Measurements from ENCODE around the gene USP5.
"Not testable (repeated sequence)": the region's sequence is repeated elsewhere in the genome, so short reads cannot be mapped to it uniquely, and the experiment has no call there.

The USP5 gene

GRCh38 chr12:6889775-6890573, 38.0 kb downstream of the USP5 start:
- not testable (repeated sequence) for H3K36me3 ChIP-seq (ENCODE audit: insufficient read depth, low read length); H3K9me3 ChIP-seq (ENCODE audit: control insufficient read depth, insufficient read depth, low read length)
- peak overlapping the region; percentile 25 for H3K9ac ChIP-seq (ENCODE audit: low read depth, low read length)
- H3K4me1 ChIP-seq (ENCODE audit: insufficient read depth, low read length): peaks cover 24% of the 10 kb centered on the region

GRCh38 chr12:6890789-6891645, 39.1 kb downstream of the USP5 start:
- Histone ChIP-seq H3K36me3 (ENCODE audit: insufficient read depth, low read length) (0 out of 2 replicates have a peak, but pooled peaks cover 2% of the 10 kb centered on the region), H3K9ac (ENCODE audit: low read depth, low read length) (peak overlapping the region; percentile 47), H3K4me1 (ENCODE audit: insufficient read depth, low read length) (peaks cover 22% of the 10 kb centered on the region), H3K9me3 (ENCODE audit: control insufficient read depth, insufficient read depth, low read length) (no peaks in the 10 kb centered on the region)

- H3K9ac ChIP-seq (ENCODE audit: low read depth, low read length): peak overlapping the region; percentile 47
- H3K36me3 ChIP-seq (ENCODE audit: insufficient read depth, low read length): 0 out of 2 replicates have a peak, but pooled peaks cover 2% of the 10 kb centered on the region
- peaks cover 22% of the 10 kb centered on the region for H3K4me1 ChIP-seq (ENCODE audit: insufficient read depth, low read length)
- no peaks in the 10 kb centered on the region for H3K9me3 ChIP-seq (ENCODE audit: control insufficient read depth, insufficient read depth, low read length)
Observed at GRCh38 chr12:6891646-6892001, 39.7 kb downstream of the USP5 start.

- H3K36me3 ChIP-seq (ENCODE audit: insufficient read depth, low read length): not testable (repeated sequence)
Observed at GRCh38 chr12:6892683-6893082, 40.7 kb downstream of the USP5 start.

GRCh38 chr12:6894321-6894720, 42.4 kb downstream of the USP5 start:
- H3K4me1 ChIP-seq (ENCODE audit: insufficient read depth, low read length): peaks cover 6% of the 10 kb centered on the region; the same call in 1 of the 2 replicates
- no peak overlapping the region for H3K9ac ChIP-seq (ENCODE audit: low read depth, low read length)
- 0 out of 2 replicates have a peak, but pooled peaks cover 2% of the 10 kb centered on the region for H3K36me3 ChIP-seq (ENCODE audit: insufficient read depth, low read length)
- H3K9me3 ChIP-seq (ENCODE audit: control insufficient read depth, insufficient read depth, low read length): no peaks in the 10 kb centered on the region

More at GRCh38 chr12:6892683-6893082, 40.7 kb downstream of the USP5 start:
- not testable (repeated sequence) for H3K9me3 ChIP-seq (ENCODE audit: control insufficient read depth, insufficient read depth, low read length); H3K9ac ChIP-seq (ENCODE audit: low read depth, low read length)
- peaks cover 14% of the 10 kb centered on the region for H3K4me1 ChIP-seq (ENCODE audit: insufficient read depth, low read length)

- Histone ChIP-seq H3K4me1 (ENCODE audit: insufficient read depth, low read length) (0 out of 2 replicates have a peak, but pooled peaks cover 2% of the 10 kb centered on the region), H3K9me3 (ENCODE audit: control insufficient read depth, insufficient read depth, low read length) (no peaks in the 10 kb centered on the region), H3K36me3 (ENCODE audit: insufficient read depth, low read length) (no peaks in the 10 kb centered on the region; the same call in 1 of the 2 replicates), H3K9ac (ENCODE audit: low read depth, low read length) (no peak overlapping the region)
Observed at GRCh38 chr12:6896846-6897435, 45.0 kb downstream of the USP5 start.

GRCh38 chr12:6899427-6899826, 47.5 kb downstream of the USP5 start:
- Histone ChIP-seq H3K4me1 (ENCODE audit: insufficient read depth, low read length) (peaks cover 12% of the 10 kb centered on the region; the same call in 1 of the 2 replicates), H3K36me3 (ENCODE audit: insufficient read depth, low read length) (no peaks in the 10 kb centered on the region; the same call in 1 of the 2 replicates), H3K9me3 (ENCODE audit: control insufficient read depth, insufficient read depth, low read length) (no peaks in the 10 kb centered on the region), H3K9ac (ENCODE audit: low read depth, low read length) (no peak overlapping the region)

GRCh38 chr12:6899837-6900519, 48.0 kb downstream of the USP5 start:
- Histone ChIP-seq H3K36me3 (ENCODE audit: insufficient read depth, low read length) (no peaks in the 10 kb centered on the region; the same call in 1 of the 2 replicates), H3K9ac (ENCODE audit: low read depth, low read length) (no peak overlapping the region), H3K4me1 (ENCODE audit: insufficient read depth, low read length) (peaks cover 12% of the 10 kb centered on the region; the same call in 1 of the 2 replicates), H3K9me3 (ENCODE audit: control insufficient read depth, insufficient read depth, low read length) (no peaks in the 10 kb centered on the region)

GRCh38 chr12:6902448-6902847, 50.5 kb downstream of the USP5 start:
- Histone ChIP-seq H3K9ac (ENCODE audit: low read depth, low read length) (no peak overlapping the region), H3K36me3 (ENCODE audit: insufficient read depth, low read length) (no peaks in the 10 kb centered on the region; the same call in 1 of the 2 replicates), H3K9me3 (ENCODE audit: control insufficient read depth, insufficient read depth, low read length) (no peaks in the 10 kb centered on the region), H3K4me1 (ENCODE audit: insufficient read depth, low read length) (peaks cover 12% of the 10 kb centered on the region; the same call in 1 of the 2 replicates)

- no peaks in the 10 kb centered on the region; the same call in 1 of the 2 replicates for H3K36me3 ChIP-seq (ENCODE audit: insufficient read depth, low read length)
- no peak overlapping the region for H3K9ac ChIP-seq (ENCODE audit: low read depth, low read length)
- peaks cover 12% of the 10 kb centered on the region; the same call in 1 of the 2 replicates for H3K4me1 ChIP-seq (ENCODE audit: insufficient read depth, low read length)
- no peaks in the 10 kb centered on the region for H3K9me3 ChIP-seq (ENCODE audit: control insufficient read depth, insufficient read depth, low read length)
Observed at GRCh38 chr12:6903722-6904121, 51.8 kb downstream of the USP5 start.

- no peaks in the 10 kb centered on the region for H3K9me3 ChIP-seq (ENCODE audit: control insufficient read depth, insufficient read depth, low read length)
- H3K4me1 ChIP-seq (ENCODE audit: insufficient read depth, low read length): peaks cover 12% of the 10 kb centered on the region; the same call in 1 of the 2 replicates
- H3K9ac ChIP-seq (ENCODE audit: low read depth, low read length): peak within 1 kb of the TSS; percentile 40
- no peaks in the 10 kb centered on the region; the same call in 1 of the 2 replicates for H3K36me3 ChIP-seq (ENCODE audit: insufficient read depth, low read length)
Observed at GRCh38 chr12:6904280-6905276, 52.6 kb downstream of the USP5 start, which contains the start of gene LRRC23. Gene LRRC23, plus strand, starts transcription at chr12:6904822. Its CDS starts 812 bp downstream, at chr12:6905634.

GRCh38 chr12:6905414-6906040, 53.6 kb downstream of the USP5 start:
- H3K4me1 ChIP-seq (ENCODE audit: insufficient read depth, low read length): peaks cover 10% of the 10 kb centered on the region; the same call in 1 of the 2 replicates
- peak overlapping the region; percentile 40; the same call in 1 of the 2 replicates for H3K9ac ChIP-seq (ENCODE audit: low read depth, low read length)
- no peaks in the 10 kb centered on the region; the same call in 1 of the 2 replicates for H3K36me3 ChIP-seq (ENCODE audit: insufficient read depth, low read length)
- H3K9me3 ChIP-seq (ENCODE audit: control insufficient read depth, insufficient read depth, low read length): no peaks in the 10 kb centered on the region

Measured in ES-I3 (cell line).